ENCODE results near the gene TESK2. TPM values are rescaled to one million over a fixed set of nuclear protein-coding genes. Genes with fewer than 3 reads are reported as not detected.

TESK2 gene
- total RNA-seq, 1 experiment from 2014 or later = 1.5 TPM

GRCh38 chr1:45448357-45448756 lies 42.6 kb downstream of the TESK2 start:
- Histone ChIP-seq H3K4me1 (ENCODE audit: low read length) (no peaks in the 10 kb centered on the region), H3K4me3 (ENCODE audit: low read length) (no peak overlapping the region), H2AFZ (ENCODE audit: low read length) (no peak overlapping the region), H3K9me2 (replicated peaks; ENCODE audit: insufficient read depth, low read length) (no peaks in the 10 kb centered on the region), H3K9ac (ENCODE audit: low read length) (no peak overlapping the region), H3K36me3 (ENCODE audit: insufficient read depth, low read length) (no peaks in the 10 kb centered on the region), H3K27me3 (ENCODE audit: low read length) (no peaks in the 10 kb centered on the region), H3K79me2 (ENCODE audit: low read length) (no peaks in the 10 kb centered on the region), H4K20me1 (ENCODE audit: insufficient read depth, low read depth, low read length) (no peaks in the 10 kb centered on the region), H3K4me2 (ENCODE audit: low read depth, low read length, poor library complexity, severe bottlenecking) (no peak overlapping the region), H3K9me3 (ENCODE audit: low read length) (no peaks in the 10 kb centered on the region), H3K27ac (ENCODE audit: low read length) (no peak overlapping the region)
- no peak for DNase-seq

GRCh38 chr1:45446950-45447672 lies 43.9 kb downstream of the TESK2 start:
- H3K9me3 ChIP-seq (ENCODE audit: low read length) = no peaks in the 10 kb centered on the region
- DNase-seq = no peak
- no peak overlapping the region for H2AFZ ChIP-seq (ENCODE audit: low read length)
- no peaks in the 10 kb centered on the region for H3K9me2 ChIP-seq (replicated peaks; ENCODE audit: insufficient read depth, low read length)
- H3K9ac ChIP-seq (ENCODE audit: low read length) = no peak overlapping the region
- no peaks in the 10 kb centered on the region for H4K20me1 ChIP-seq (ENCODE audit: insufficient read depth, low read depth, low read length)
- H3K4me3 ChIP-seq (ENCODE audit: low read length) = no peak overlapping the region
- no peaks in the 10 kb centered on the region for H3K27me3 ChIP-seq (ENCODE audit: low read length)
- no peak overlapping the region for H3K4me2 ChIP-seq (ENCODE audit: low read depth, low read length, poor library complexity, severe bottlenecking)
- no peaks in the 10 kb centered on the region for H3K79me2 ChIP-seq (ENCODE audit: low read length)
- no peaks in the 10 kb centered on the region for H3K4me1 ChIP-seq (ENCODE audit: low read length)
- no peak overlapping the region for H3K27ac ChIP-seq (ENCODE audit: low read length)
- no peaks in the 10 kb centered on the region for H3K36me3 ChIP-seq (ENCODE audit: insufficient read depth, low read length)

- no peaks in the 10 kb centered on the region for H3K79me2 ChIP-seq (ENCODE audit: low read length)
Measured at GRCh38 chr1:45446530-45446929, 44.4 kb downstream of the TESK2 start.

GRCh38 chr1:45444609-45445131 lies 46.3 kb downstream of the TESK2 start:
- H3K9ac ChIP-seq (ENCODE audit: low read length) = no peak overlapping the region

More at GRCh38 chr1:45446530-45446929, 44.4 kb downstream of the TESK2 start:
- no peaks in the 10 kb centered on the region for H3K27me3 ChIP-seq (ENCODE audit: low read length)
- H3K4me1 ChIP-seq (ENCODE audit: low read length) = no peaks in the 10 kb centered on the region
- DNase-seq = no peak
- no peaks in the 10 kb centered on the region for H4K20me1 ChIP-seq (ENCODE audit: insufficient read depth, low read depth, low read length)
- H3K9me2 ChIP-seq (replicated peaks; ENCODE audit: insufficient read depth, low read length) = no peaks in the 10 kb centered on the region
- H3K4me2 ChIP-seq (ENCODE audit: low read depth, low read length, poor library complexity, severe bottlenecking) = no peak overlapping the region
- no peaks in the 10 kb centered on the region for H3K36me3 ChIP-seq (ENCODE audit: insufficient read depth, low read length)
- H3K27ac ChIP-seq (ENCODE audit: low read length) = no peak overlapping the region
- H2AFZ ChIP-seq (ENCODE audit: low read length) = no peak overlapping the region
- H3K4me3 ChIP-seq (ENCODE audit: low read length) = no peak overlapping the region
- H3K9ac ChIP-seq (ENCODE audit: low read length) = no peak overlapping the region
- H3K9me3 ChIP-seq (ENCODE audit: low read length) = no peaks in the 10 kb centered on the region

GRCh38 chr1:45443580-45444446 lies 47.1 kb downstream of the TESK2 start:
- Histone ChIP-seq H3K4me3 (ENCODE audit: low read length) (no peak overlapping the region), H2AFZ (ENCODE audit: low read length) (no peak overlapping the region)

More at GRCh38 chr1:45444609-45445131, 46.3 kb downstream of the TESK2 start:
- H3K27ac ChIP-seq (ENCODE audit: low read length) = no peak overlapping the region
- H3K9me2 ChIP-seq (replicated peaks; ENCODE audit: insufficient read depth, low read length) = no peaks in the 10 kb centered on the region
- no peak overlapping the region for H3K4me3 ChIP-seq (ENCODE audit: low read length)
- no peaks in the 10 kb centered on the region for H3K9me3 ChIP-seq (ENCODE audit: low read length)
- no peaks in the 10 kb centered on the region for H4K20me1 ChIP-seq (ENCODE audit: insufficient read depth, low read depth, low read length)
- H3K79me2 ChIP-seq (ENCODE audit: low read length) = no peaks in the 10 kb centered on the region
- DNase-seq = no peak
- no peak overlapping the region for H3K4me2 ChIP-seq (ENCODE audit: low read depth, low read length, poor library complexity, severe bottlenecking)
- no peak overlapping the region for H2AFZ ChIP-seq (ENCODE audit: low read length)
- H3K4me1 ChIP-seq (ENCODE audit: low read length) = no peaks in the 10 kb centered on the region
- H3K36me3 ChIP-seq (ENCODE audit: insufficient read depth, low read length) = no peaks in the 10 kb centered on the region
- no peaks in the 10 kb centered on the region for H3K27me3 ChIP-seq (ENCODE audit: low read length)

GRCh38 chr1:45442272-45442671 lies 48.7 kb downstream of the TESK2 start:
- H4K20me1 ChIP-seq (ENCODE audit: insufficient read depth, low read depth, low read length) = no peaks in the 10 kb centered on the region
- no peak overlapping the region for H3K4me3 ChIP-seq (ENCODE audit: low read length)
- no peaks in the 10 kb centered on the region for H3K27me3 ChIP-seq (ENCODE audit: low read length)
- H2AFZ ChIP-seq (ENCODE audit: low read length) = no peak overlapping the region
- H3K9me2 ChIP-seq (replicated peaks; ENCODE audit: insufficient read depth, low read length) = no peaks in the 10 kb centered on the region
- no peaks in the 10 kb centered on the region for H3K4me1 ChIP-seq (ENCODE audit: low read length)
- no peak overlapping the region for H3K4me2 ChIP-seq (ENCODE audit: low read depth, low read length, poor library complexity, severe bottlenecking)
- no peak overlapping the region for H3K27ac ChIP-seq (ENCODE audit: low read length)
- H3K9me3 ChIP-seq (ENCODE audit: low read length) = no peaks in the 10 kb centered on the region
- H3K79me2 ChIP-seq (ENCODE audit: low read length) = no peaks in the 10 kb centered on the region
- DNase-seq = no peak
- H3K36me3 ChIP-seq (ENCODE audit: insufficient read depth, low read length) = no peaks in the 10 kb centered on the region
- no peak overlapping the region for H3K9ac ChIP-seq (ENCODE audit: low read length)

More at GRCh38 chr1:45443580-45444446, 47.1 kb downstream of the TESK2 start:
- Histone ChIP-seq H4K20me1 (ENCODE audit: insufficient read depth, low read depth, low read length) (no peaks in the 10 kb centered on the region), H3K9me2 (replicated peaks; ENCODE audit: insufficient read depth, low read length) (no peaks in the 10 kb centered on the region), H3K9me3 (ENCODE audit: low read length) (no peaks in the 10 kb centered on the region), H3K79me2 (ENCODE audit: low read length) (no peaks in the 10 kb centered on the region), H3K36me3 (ENCODE audit: insufficient read depth, low read length) (no peaks in the 10 kb centered on the region), H3K27me3 (ENCODE audit: low read length) (no peaks in the 10 kb centered on the region), H3K27ac (ENCODE audit: low read length) (no peak overlapping the region), H3K4me2 (ENCODE audit: low read depth, low read length, poor library complexity, severe bottlenecking) (no peak overlapping the region), H3K4me1 (ENCODE audit: low read length) (no peaks in the 10 kb centered on the region), H3K9ac (ENCODE audit: low read length) (no peak overlapping the region)
- no peak for DNase-seq

GRCh38 chr1:45437323-45437722 lies 53.6 kb downstream of the TESK2 start:
- Histone ChIP-seq H3K9me3 (ENCODE audit: low read length) (no peaks in the 10 kb centered on the region), H3K4me1 (ENCODE audit: low read length) (no peaks in the 10 kb centered on the region), H2AFZ (ENCODE audit: low read length) (no peak overlapping the region), H3K9ac (ENCODE audit: low read length) (no peak overlapping the region), H3K4me2 (ENCODE audit: low read depth, low read length, poor library complexity, severe bottlenecking) (no peak overlapping the region), H3K4me3 (ENCODE audit: low read length) (no peak overlapping the region), H3K9me2 (replicated peaks; ENCODE audit: insufficient read depth, low read length) (no peaks in the 10 kb centered on the region), H4K20me1 (ENCODE audit: insufficient read depth, low read depth, low read length) (no peaks in the 10 kb centered on the region), H3K79me2 (ENCODE audit: low read length) (no peaks in the 10 kb centered on the region), H3K27me3 (ENCODE audit: low read length) (no peaks in the 10 kb centered on the region), H3K36me3 (ENCODE audit: insufficient read depth, low read length) (no peaks in the 10 kb centered on the region), H3K27ac (ENCODE audit: low read length) (no peak overlapping the region)
- no peak for DNase-seq

GRCh38 chr1:45430490-45430889 lies 60.5 kb downstream of the TESK2 start:
- DNase-seq = no peak
- Histone ChIP-seq H4K20me1 (ENCODE audit: insufficient read depth, low read depth, low read length) (no peaks in the 10 kb centered on the region), H3K9me3 (ENCODE audit: low read length) (no peaks in the 10 kb centered on the region), H3K27ac (ENCODE audit: low read length) (no peak overlapping the region), H3K79me2 (ENCODE audit: low read length) (no peaks in the 10 kb centered on the region), H3K4me3 (ENCODE audit: low read length) (no peak overlapping the region), H3K27me3 (ENCODE audit: low read length) (no peaks in the 10 kb centered on the region), H3K9me2 (replicated peaks; ENCODE audit: insufficient read depth, low read length) (no peaks in the 10 kb centered on the region), H2AFZ (ENCODE audit: low read length) (no peak overlapping the region), H3K9ac (ENCODE audit: low read length) (no peak overlapping the region), H3K4me1 (ENCODE audit: low read length) (peaks cover 6% of the 10 kb centered on the region), H3K36me3 (ENCODE audit: insufficient read depth, low read length) (no peaks in the 10 kb centered on the region), H3K4me2 (ENCODE audit: low read depth, low read length, poor library complexity, severe bottlenecking) (no peak overlapping the region)

Data from Karpas-422 (cell line).